C4-2B (cell line): ENCODE data around the gene SIRT7.

Source experiments
- H3K27ac ChIP-seq: fragments of 450-650 bp; 2 replicates; pipeline ENCODE4 v1.5.1; 2017
- ZFX ChIP-seq: fragments of 450-650 bp; IDR thresholded peaks from 2 replicates; pipeline ENCODE4 v1.6.1; 2017
- TF ChIP-seq, protein P1 (sequence below): fragments of 450-650 bp; conservative IDR thresholded peaks from 2 replicates; pipeline ENCODE4 v1.5.1; 2017; ENCODE audit warnings: mild to moderate bottlenecking

The SIRT7 gene

DNA sequence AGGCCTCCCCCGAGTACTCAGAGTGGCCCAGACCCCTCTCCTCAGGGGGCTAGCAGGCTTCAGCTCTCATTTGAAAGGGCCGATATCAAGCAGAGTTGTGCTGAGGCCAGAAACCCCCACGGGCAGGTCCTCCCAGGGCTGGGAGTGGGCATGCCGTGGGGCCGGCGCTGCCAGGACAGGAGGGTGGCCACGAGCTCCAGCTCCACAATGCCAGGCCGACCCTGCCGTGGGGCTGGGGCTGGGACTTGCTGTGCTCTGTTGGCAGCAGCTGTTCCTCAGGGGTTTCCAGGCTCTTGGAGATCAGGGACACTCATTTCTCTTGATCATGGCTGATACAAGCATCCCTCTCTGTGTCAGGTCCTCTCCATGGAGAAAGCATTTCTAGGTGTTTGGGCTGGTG, 19.1 kb downstream of the SIRT7 start:
- no peak overlapping the region for H3K27ac ChIP-seq

DNA sequence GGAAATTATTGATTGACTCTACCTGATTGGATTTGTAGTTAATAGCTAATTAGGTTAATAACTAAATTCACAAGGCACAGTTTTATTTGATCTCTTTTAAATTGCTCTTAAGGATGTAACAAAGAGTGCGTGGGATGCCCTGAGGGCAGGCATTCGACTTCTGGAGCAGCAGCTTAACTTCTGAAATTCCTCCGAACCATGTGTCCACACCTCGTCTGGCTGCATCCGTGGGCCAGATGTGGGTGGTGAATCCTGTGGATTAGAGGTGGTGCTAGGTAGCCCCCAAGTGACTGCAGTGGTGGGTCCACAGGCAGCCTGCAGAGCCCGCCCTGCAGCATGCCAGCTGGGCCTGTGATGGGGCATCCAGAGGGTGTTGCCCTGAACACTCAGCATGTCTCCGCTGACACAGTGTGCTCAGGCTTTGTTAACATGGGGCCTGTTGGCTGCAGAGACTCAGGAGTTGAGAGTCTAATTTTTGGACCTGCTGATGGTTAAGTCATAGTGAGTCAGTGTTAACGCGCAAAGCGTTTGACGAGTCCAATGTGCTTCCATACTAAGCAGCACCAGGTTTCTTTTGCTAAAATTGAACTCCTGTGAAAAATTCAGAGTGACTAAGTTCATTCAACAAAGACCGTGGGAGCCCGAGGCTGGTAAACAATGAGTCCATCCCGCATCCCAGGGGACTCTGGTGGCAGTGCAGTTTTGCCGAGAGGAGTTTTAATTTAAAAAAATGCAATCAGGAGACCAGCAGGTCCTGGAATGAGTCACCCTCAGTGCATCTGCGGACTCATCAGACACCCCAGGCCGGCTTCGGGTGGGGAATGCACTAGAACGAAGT, 19.7 kb downstream of the SIRT7 start:
- H3K27ac ChIP-seq = no peak overlapping the region
- TF ChIP-seq, protein P1, sequence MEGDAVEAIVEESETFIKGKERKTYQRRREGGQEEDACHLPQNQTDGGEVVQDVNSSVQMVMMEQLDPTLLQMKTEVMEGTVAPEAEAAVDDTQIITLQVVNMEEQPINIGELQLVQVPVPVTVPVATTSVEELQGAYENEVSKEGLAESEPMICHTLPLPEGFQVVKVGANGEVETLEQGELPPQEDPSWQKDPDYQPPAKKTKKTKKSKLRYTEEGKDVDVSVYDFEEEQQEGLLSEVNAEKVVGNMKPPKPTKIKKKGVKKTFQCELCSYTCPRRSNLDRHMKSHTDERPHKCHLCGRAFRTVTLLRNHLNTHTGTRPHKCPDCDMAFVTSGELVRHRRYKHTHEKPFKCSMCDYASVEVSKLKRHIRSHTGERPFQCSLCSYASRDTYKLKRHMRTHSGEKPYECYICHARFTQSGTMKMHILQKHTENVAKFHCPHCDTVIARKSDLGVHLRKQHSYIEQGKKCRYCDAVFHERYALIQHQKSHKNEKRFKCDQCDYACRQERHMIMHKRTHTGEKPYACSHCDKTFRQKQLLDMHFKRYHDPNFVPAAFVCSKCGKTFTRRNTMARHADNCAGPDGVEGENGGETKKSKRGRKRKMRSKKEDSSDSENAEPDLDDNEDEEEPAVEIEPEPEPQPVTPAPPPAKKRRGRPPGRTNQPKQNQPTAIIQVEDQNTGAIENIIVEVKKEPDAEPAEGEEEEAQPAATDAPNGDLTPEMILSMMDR = no peak
- TF ChIP-seq ZFX = no peak

More for the DNA sequence above, 19.1 kb downstream of the SIRT7 start:
- TF ChIP-seq, protein P1 = no peak
- no peak for TF ChIP-seq ZFX

DNA sequence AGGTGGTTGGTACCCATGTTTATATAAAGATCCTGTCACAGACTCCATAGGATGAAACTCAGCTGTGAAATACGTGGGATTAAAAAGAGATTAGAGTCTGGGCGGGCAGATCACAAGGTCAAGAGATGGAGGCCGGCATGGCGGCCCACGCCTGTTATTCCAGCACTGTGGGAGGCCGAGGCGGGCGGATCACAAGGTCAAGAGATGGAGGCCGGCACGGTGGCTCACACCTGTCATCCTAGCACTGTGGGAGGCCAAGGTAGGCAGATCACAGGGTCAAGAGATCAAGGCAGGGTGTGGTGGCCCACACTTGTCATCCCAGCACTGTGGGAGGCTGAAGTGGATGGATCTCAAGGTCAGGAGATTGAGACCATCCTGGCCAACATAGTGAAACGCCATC, 22.6 kb downstream of the SIRT7 start:
- H3K27ac ChIP-seq = no peak overlapping the region
- TF ChIP-seq ZFX = no peak
- TF ChIP-seq, protein P1 = no peak

DNA sequence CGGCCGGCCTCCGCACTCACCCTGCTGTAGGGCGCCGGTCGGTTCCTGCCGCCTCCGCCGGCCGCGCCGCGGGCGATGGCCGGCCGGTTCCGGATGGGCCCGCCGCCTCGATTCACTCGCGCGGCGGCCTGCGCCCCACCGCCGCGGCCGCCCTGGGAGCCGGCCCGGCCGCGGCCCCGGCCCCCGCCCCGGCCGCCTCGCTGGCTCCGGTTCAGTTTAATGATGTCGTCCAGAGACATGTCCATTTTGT, 26.7 kb downstream of the SIRT7 start:
- peak overlapping the region; percentile 95 for H3K27ac ChIP-seq
- TF ChIP-seq, protein P1 = no peak
- peak; percentile 56; the same call in 1 of the 2 replicates for TF ChIP-seq ZFX

DNA sequence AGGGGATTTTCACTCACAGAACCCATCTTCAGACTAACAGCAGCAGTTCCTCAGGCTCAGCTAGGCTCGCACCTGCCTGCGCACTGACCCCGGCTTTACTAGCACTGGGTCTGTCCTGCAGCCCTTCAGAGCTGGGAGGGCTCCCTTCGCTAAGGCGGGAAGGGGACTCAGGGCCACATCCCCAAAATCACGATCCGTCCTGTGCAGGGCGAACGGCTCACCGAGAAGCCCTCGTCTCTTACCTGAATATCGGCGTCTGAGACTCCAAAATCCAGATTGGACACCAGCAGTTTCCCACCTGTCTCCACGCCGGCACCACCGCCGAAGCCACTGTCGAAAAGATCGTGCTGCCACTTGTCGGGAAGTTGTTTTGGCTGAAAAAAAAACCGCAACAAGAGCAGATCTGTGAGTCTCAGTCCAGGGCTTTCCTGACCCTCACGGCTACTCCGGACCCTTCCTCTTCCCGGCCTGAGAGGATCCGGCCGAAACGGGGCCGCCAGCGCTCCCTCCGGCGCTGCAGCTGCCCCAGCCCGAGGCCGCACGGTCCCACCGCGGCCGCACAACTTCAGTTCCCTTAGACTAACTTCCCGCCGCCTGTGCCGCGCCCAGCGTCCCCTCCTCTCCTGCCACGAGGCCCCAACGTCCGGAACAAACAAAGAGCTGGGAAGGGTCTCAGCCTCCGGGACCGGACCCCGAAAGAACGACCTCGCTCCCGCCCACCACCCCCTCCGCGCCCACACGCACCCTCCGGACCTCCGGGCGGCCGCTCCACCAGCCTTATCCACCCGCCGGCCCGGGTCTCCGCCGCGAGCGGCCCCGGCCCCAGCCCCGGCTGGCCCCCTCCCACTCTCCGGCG, 27.3 kb downstream of the SIRT7 start:
- H3K27ac ChIP-seq = peak overlapping the region; percentile 95

DNA sequence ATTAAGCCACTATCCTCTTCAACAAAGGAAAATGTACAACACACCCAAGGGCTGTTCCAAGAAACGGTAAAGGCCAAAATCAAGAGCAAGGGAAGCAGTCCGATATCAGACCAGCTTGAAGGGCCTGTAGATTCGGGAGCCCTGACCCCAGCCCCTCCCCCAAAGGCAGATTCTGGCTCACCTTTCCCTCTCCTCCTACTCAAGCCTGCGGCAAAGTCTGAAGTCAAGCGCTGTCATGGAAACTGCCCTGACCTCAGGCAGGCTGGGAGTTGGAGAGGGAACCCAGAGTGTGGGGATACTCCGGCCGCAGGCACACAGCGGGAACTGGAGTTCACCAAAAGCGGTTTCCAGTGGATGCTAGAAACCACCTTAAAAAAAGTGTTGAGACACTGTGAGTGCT, 28.4 kb downstream of the SIRT7 start:
- TF ChIP-seq, protein P1 = no peak
- no peak for TF ChIP-seq ZFX
- H3K27ac ChIP-seq = peak overlapping the region; percentile 95; the same call in 1 of the 2 replicates

More for the DNA sequence above, 27.3 kb downstream of the SIRT7 start:
- no peak for TF ChIP-seq ZFX
- TF ChIP-seq, protein P1 = no peak

DNA sequence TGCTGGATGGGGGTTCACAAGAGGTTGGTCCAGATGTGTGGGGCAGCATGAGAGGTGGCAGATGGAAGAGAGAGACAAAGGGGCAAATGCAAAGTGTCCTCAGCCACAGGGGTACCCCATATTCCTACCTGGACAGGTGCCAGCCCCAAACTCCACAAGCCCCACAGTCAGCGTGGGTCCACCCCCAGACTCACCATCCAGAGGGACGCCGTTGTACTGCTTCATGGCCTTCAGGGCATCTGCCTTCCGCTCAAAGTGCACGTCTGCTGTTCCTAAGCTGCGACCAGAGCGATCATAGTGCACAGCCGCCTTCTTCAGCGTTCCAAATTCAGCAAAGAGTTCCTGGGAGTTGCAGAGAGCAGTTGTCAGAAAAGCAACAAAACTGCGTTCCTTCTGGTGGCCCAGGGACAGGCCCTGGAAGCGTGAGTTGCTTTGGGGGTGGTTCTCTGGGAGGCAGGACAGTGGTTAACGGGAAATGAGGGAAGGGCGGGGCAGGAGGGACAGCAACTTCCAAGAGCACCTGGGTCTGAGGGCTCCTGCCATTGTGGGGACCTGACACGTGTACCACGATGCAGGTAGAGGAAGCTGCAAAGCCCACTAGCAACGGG, 28.9 kb downstream of the SIRT7 start:
- TF ChIP-seq, protein P1 = no peak
- TF ChIP-seq ZFX = no peak
- H3K27ac ChIP-seq = no peak overlapping the region
